K562 (cell line): Measurements from ENCODE around the gene DIAPH1. TPM values are rescaled to one million over a fixed set of nuclear protein-coding genes. Genes with fewer than 3 reads are reported as not detected.

ENCODE experiments used
- IRF2 ChIP-seq: sonication (generic); formaldehyde crosslinking; IDR thresholded peaks from 2 replicates; pipeline ENCODE4 v1.8.1; 2022; ENCODE audit warnings: mild to moderate bottlenecking, missing genetic modification reagents
- POLR2A ChIP-seq: fragments of 450-650 bp; conservative IDR thresholded peaks from 2 replicates; pipeline ENCODE4 v1.6.1; 2016
- polyA plus RNA-seq, 8 experiments: library from polyadenylated mRNA; depleted of rRNA in 4 of 8; stranded (reverse) in 5 of 8; unstranded in 3 of 8; fragments of >200 nt; fragmentation: Nextera tagmentation in 2 of 8; fragmentation: Illumina TruSeq in 1 of 8; extraction: Ambion mirVana in 2 of 8; extraction: Trizol in 1 of 8; gene quantifications; 2 replicates each; pipeline versions ENCODE4 v1.2.1 to v1.2.3, GENCODE V29; 2011 to 2014; ENCODE audit warnings: inconsistent platforms in 1 of 8, missing spikeins in 1 of 8
- total RNA-seq, 7 experiments: library from RNA; depleted of rRNA in 6 of 7; stranded (reverse); fragments of >200 nt in 6 of 7; fragmentation: Illumina TruSeq in 2 of 7; extraction: Trizol in 2 of 7; gene quantifications; 2 replicates each; pipeline versions ENCODE4 v1.2.1 to v1.2.3, GENCODE V29; 2011 to 2021; ENCODE audit warnings: low replicate concordance in 1 of 7
- TF ChIP-seq, protein P1 (sequence below): fragments of 200-600 bp; sonication (generic); IDR thresholded peaks from one replicate; pipeline ENCODE4 v1.6.1; 2012; ENCODE audit warnings: mild to moderate bottlenecking, low read depth, low read length, inconsistent platforms
- TF ChIP-seq, protein P2 (sequence below): fragments of 250-450 bp; sonication (Bioruptor Pico); IDR thresholded peaks from 2 replicates; pipeline ENCODE4 v1.8.0; 2021; ENCODE audit warnings: moderate library complexity, mild to moderate bottlenecking, inconsistent platforms
- TF ChIP-seq, protein P3 (sequence below), 2 experiments: fragments of 450-650 bp; formaldehyde crosslinking in 1 of 2; IDR thresholded peaks; 2 replicates each; pipeline versions ENCODE4 v1.4.0 to v1.6.1; 2014 to 2020; ENCODE audit warnings: mild to moderate bottlenecking in 2 of 2, borderline replicate concordance in 1 of 2, low read depth in 1 of 2

The DIAPH1 gene
- total and polyA plus RNA-seq, 9 of the 15 experiments (the other 6 are each of a cell fraction or from before 2014, with no cell fraction given): 60.8 to 328 (median 97.8) TPM

DNA sequence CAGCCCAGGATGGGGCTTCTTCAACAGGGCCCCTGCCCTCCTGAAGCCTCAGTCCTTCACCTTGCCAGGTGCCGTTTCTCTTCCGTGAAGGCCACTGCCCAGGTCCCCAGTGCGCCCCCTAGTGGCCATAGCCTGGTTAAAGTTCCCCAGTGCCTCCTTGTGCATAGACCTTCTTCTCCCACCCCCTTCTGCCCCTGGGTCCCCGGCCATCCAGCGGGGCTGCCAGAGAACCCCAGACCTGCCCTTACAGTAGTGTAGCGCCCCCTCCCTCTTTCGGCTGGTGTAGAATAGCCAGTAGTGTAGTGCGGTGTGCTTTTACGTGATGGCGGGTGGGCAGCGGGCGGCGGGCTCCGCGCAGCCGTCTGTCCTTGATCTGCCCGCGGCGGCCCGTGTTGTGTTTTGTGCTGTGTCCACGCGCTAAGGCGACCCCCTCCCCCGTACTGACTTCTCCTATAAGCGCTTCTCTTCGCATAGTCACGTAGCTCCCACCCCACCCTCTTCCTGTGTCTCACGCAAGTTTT, 106.3 kb downstream of the DIAPH1 start (continued):
- TF ChIP-seq, protein P1, sequence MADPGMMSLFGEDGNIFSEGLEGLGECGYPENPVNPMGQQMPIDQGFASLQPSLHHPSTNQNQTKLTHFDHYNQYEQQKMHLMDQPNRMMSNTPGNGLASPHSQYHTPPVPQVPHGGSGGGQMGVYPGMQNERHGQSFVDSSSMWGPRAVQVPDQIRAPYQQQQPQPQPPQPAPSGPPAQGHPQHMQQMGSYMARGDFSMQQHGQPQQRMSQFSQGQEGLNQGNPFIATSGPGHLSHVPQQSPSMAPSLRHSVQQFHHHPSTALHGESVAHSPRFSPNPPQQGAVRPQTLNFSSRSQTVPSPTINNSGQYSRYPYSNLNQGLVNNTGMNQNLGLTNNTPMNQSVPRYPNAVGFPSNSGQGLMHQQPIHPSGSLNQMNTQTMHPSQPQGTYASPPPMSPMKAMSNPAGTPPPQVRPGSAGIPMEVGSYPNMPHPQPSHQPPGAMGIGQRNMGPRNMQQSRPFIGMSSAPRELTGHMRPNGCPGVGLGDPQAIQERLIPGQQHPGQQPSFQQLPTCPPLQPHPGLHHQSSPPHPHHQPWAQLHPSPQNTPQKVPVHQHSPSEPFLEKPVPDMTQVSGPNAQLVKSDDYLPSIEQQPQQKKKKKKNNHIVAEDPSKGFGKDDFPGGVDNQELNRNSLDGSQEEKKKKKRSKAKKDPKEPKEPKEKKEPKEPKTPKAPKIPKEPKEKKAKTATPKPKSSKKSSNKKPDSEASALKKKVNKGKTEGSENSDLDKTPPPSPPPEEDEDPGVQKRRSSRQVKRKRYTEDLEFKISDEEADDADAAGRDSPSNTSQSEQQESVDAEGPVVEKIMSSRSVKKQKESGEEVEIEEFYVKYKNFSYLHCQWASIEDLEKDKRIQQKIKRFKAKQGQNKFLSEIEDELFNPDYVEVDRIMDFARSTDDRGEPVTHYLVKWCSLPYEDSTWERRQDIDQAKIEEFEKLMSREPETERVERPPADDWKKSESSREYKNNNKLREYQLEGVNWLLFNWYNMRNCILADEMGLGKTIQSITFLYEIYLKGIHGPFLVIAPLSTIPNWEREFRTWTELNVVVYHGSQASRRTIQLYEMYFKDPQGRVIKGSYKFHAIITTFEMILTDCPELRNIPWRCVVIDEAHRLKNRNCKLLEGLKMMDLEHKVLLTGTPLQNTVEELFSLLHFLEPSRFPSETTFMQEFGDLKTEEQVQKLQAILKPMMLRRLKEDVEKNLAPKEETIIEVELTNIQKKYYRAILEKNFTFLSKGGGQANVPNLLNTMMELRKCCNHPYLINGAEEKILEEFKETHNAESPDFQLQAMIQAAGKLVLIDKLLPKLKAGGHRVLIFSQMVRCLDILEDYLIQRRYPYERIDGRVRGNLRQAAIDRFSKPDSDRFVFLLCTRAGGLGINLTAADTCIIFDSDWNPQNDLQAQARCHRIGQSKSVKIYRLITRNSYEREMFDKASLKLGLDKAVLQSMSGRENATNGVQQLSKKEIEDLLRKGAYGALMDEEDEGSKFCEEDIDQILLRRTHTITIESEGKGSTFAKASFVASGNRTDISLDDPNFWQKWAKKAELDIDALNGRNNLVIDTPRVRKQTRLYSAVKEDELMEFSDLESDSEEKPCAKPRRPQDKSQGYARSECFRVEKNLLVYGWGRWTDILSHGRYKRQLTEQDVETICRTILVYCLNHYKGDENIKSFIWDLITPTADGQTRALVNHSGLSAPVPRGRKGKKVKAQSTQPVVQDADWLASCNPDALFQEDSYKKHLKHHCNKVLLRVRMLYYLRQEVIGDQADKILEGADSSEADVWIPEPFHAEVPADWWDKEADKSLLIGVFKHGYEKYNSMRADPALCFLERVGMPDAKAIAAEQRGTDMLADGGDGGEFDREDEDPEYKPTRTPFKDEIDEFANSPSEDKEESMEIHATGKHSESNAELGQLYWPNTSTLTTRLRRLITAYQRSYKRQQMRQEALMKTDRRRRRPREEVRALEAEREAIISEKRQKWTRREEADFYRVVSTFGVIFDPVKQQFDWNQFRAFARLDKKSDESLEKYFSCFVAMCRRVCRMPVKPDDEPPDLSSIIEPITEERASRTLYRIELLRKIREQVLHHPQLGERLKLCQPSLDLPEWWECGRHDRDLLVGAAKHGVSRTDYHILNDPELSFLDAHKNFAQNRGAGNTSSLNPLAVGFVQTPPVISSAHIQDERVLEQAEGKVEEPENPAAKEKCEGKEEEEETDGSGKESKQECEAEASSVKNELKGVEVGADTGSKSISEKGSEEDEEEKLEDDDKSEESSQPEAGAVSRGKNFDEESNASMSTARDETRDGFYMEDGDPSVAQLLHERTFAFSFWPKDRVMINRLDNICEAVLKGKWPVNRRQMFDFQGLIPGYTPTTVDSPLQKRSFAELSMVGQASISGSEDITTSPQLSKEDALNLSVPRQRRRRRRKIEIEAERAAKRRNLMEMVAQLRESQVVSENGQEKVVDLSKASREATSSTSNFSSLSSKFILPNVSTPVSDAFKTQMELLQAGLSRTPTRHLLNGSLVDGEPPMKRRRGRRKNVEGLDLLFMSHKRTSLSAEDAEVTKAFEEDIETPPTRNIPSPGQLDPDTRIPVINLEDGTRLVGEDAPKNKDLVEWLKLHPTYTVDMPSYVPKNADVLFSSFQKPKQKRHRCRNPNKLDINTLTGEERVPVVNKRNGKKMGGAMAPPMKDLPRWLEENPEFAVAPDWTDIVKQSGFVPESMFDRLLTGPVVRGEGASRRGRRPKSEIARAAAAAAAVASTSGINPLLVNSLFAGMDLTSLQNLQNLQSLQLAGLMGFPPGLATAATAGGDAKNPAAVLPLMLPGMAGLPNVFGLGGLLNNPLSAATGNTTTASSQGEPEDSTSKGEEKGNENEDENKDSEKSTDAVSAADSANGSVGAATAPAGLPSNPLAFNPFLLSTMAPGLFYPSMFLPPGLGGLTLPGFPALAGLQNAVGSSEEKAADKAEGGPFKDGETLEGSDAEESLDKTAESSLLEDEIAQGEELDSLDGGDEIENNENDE: no peak
- 0 out of 2 replicates have a peak, but pooled peaks have one; percentile 35 for TF ChIP-seq IRF2 (CRISPR knock-in tag)
- TF ChIP-seq, protein P2, sequence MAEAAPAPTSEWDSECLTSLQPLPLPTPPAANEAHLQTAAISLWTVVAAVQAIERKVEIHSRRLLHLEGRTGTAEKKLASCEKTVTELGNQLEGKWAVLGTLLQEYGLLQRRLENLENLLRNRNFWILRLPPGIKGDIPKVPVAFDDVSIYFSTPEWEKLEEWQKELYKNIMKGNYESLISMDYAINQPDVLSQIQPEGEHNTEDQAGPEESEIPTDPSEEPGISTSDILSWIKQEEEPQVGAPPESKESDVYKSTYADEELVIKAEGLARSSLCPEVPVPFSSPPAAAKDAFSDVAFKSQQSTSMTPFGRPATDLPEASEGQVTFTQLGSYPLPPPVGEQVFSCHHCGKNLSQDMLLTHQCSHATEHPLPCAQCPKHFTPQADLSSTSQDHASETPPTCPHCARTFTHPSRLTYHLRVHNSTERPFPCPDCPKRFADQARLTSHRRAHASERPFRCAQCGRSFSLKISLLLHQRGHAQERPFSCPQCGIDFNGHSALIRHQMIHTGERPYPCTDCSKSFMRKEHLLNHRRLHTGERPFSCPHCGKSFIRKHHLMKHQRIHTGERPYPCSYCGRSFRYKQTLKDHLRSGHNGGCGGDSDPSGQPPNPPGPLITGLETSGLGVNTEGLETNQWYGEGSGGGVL (CRISPR knock-in tag): no peak
- TF ChIP-seq, protein P3, sequence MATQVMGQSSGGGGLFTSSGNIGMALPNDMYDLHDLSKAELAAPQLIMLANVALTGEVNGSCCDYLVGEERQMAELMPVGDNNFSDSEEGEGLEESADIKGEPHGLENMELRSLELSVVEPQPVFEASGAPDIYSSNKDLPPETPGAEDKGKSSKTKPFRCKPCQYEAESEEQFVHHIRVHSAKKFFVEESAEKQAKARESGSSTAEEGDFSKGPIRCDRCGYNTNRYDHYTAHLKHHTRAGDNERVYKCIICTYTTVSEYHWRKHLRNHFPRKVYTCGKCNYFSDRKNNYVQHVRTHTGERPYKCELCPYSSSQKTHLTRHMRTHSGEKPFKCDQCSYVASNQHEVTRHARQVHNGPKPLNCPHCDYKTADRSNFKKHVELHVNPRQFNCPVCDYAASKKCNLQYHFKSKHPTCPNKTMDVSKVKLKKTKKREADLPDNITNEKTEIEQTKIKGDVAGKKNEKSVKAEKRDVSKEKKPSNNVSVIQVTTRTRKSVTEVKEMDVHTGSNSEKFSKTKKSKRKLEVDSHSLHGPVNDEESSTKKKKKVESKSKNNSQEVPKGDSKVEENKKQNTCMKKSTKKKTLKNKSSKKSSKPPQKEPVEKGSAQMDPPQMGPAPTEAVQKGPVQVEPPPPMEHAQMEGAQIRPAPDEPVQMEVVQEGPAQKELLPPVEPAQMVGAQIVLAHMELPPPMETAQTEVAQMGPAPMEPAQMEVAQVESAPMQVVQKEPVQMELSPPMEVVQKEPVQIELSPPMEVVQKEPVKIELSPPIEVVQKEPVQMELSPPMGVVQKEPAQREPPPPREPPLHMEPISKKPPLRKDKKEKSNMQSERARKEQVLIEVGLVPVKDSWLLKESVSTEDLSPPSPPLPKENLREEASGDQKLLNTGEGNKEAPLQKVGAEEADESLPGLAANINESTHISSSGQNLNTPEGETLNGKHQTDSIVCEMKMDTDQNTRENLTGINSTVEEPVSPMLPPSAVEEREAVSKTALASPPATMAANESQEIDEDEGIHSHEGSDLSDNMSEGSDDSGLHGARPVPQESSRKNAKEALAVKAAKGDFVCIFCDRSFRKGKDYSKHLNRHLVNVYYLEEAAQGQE (IDR thresholded peaks at IDR 0.05; ENCODE audit: borderline replicate concordance): peak; percentile 63; the same call in 1 of the 2 replicates
- TF ChIP-seq, protein P3 (CRISPR knock-in tag; IDR thresholded peaks at IDR 0.05; ENCODE audit: low read depth): no peak
- TF ChIP-seq POLR2A: 0 out of 2 replicates have a peak, but pooled peaks have one; percentile 14
